ENCODE results near the gene IL18. TPM values are rescaled to one million over a fixed set of nuclear protein-coding genes. Genes with fewer than 3 reads are reported as not detected.

Gene IL18
- total and polyA plus RNA-seq, 11 donors, result 0.88 to 23.9 (median 2.0) TPM

GRCh38 chr11:112118176-112118575 is 45.7 kb downstream of the IL18 start:
- Histone ChIP-seq H3K4me3 (no peak overlapping the region), H3K27ac (no peak overlapping the region), H3K27me3 (no peaks in the 10 kb centered on the region), H3K9me3 (no peaks in the 10 kb centered on the region), H3K36me3 (peaks cover 0 to 7% (median 0%) of the 10 kb centered on the region in 9 donors), H3K4me1 (peaks cover 0 to 15% (median 0%) of the 10 kb centered on the region in 12 donors)
- intact Hi-C loops (cut with DNase I), result loop anchor here in 6 of 10 donors (5.0 to 10.0 kb wide), 5 partner anchors 47 to 157 kb away; partner anchors contain the start of genes BCO2 (in 2 of the 6), IL18 (in 2 of the 6) and TEX12 (in 2 of the 6)
- DNase-seq, result no peak
- 86 to 94% (median 89%) methylated on average over 2 of the region's 2 CpGs for WGBS, 4 donors
- ATAC-seq, result no peak
- no peak for TF ChIP-seq CTCF (IDR thresholded peaks at IDR 0.05)
- TF ChIP-seq POLR2A (IDR thresholded peaks at IDR 0.05), result no peak

- ATAC-seq (no peak), DNase-seq (no peak)
- Histone ChIP-seq H3K27me3 (no peaks in the 10 kb centered on the region), H3K4me1 (peaks cover 0 to 11% (median 0%) of the 10 kb centered on the region in 12 donors), H3K36me3 (peaks cover 0 to 7% (median 0%) of the 10 kb centered on the region in 9 donors), H3K27ac (no peak overlapping the region), H3K4me3 (no peak overlapping the region), H3K9me3 (peaks cover 0 to 7% (median 0%) of the 10 kb centered on the region in 12 donors)
- TF ChIP-seq CTCF (IDR thresholded peaks at IDR 0.05) (no peak), POLR2A (IDR thresholded peaks at IDR 0.05) (no peak)
- 78 to 84% (median 81%) methylated on average over 5 of the region's 5 CpGs for WGBS, 4 donors
- intact Hi-C loops (cut with DNase I), result loop anchor here in 7 of 10 donors (2.0 to 10.0 kb wide), 6 partner anchors 49 to 165 kb away; partner anchors contain the start of genes BCO2 (in 2 of the 7), IL18 (in 2 of the 7) and TEX12 (in 2 of the 7)
These were observed 48.5 kb downstream of the IL18 start for GRCh38 chr11:112115386-112115785.

- intact Hi-C loops (cut with DNase I), result loop anchor here in 8 of 10 donors (2.0 to 10.0 kb wide), 7 partner anchors 50 to 168 kb away; partner anchors contain the start of genes BCO2 (in 3 of the 8), IL18 (in 2 of the 8) and TEX12 (in 2 of the 8)
- no peaks in the 10 kb centered on the region for H3K27me3 ChIP-seq
- no peak overlapping the region for H3K4me3 ChIP-seq
- H3K9me3 ChIP-seq, result peaks cover 0 to 10% (median 0%) of the 10 kb centered on the region in 12 donors
- TF ChIP-seq CTCF (IDR thresholded peaks at IDR 0.05) (no peak), POLR2A (IDR thresholded peaks at IDR 0.05) (no peak)
- no peak for ATAC-seq
- peaks cover 0 to 6% (median 0%) of the 10 kb centered on the region in 9 donors for H3K36me3 ChIP-seq
- WGBS, 4 donors, result 85 to 92% (median 91%) methylated on average over 2 of the region's 2 CpGs
- no peak for DNase-seq
- no peak overlapping the region for H3K27ac ChIP-seq
- peaks cover 0 to 5% (median 0%) of the 10 kb centered on the region in 12 donors for H3K4me1 ChIP-seq
These were observed 49.4 kb downstream of the IL18 start for GRCh38 chr11:112114460-112114859.

- TF ChIP-seq CTCF (IDR thresholded peaks at IDR 0.05) (peak; percentile 50 to 78 (median 64)), POLR2A (IDR thresholded peaks at IDR 0.05) (no peak)
- ATAC-seq (peak; percentile 57 to 82 (median 62)), DNase-seq (no peak)
- 53 to 62% (median 59%) methylated on average over 6 of the region's 6 CpGs for WGBS, 4 donors
- peak overlapping the region in 3 of 12 donors; percentile 4 to 28 (median 18) for H3K4me3 ChIP-seq
- H3K27me3 ChIP-seq, result no peaks in the 10 kb centered on the region
- H3K36me3 ChIP-seq, result peaks cover 0 to 3% (median 0%) of the 10 kb centered on the region in 9 donors
- H3K4me1 ChIP-seq, result peaks cover 0 to 5% (median 0%) of the 10 kb centered on the region in 12 donors
- no peak overlapping the region for H3K27ac ChIP-seq
- intact Hi-C loops (cut with DNase I), result loop anchor here in 9 of 10 donors (2.0 to 10.0 kb wide), 8 partner anchors 51 to 169 kb away; partner anchors contain the start of genes BCO2 (in 4 of the 9), IL18 (in 2 of the 9) and TEX12 (in 2 of the 9)
- peaks cover 0 to 10% (median 0%) of the 10 kb centered on the region in 12 donors for H3K9me3 ChIP-seq
These were observed 50.1 kb downstream of the IL18 start for GRCh38 chr11:112113539-112114457.
